ENCODE measurements around the gene DNAH8.

The DNAH8 gene

GRCh38 chr6:38974389-38975151, 259.5 kb downstream of the DNAH8 start:
- DNase-seq (ENCODE audit: low spot score): no peak

- no peak for DNase-seq (ENCODE audit: low spot score)
Measured at GRCh38 chr6:38975621-38976049, 260.5 kb downstream of the DNAH8 start.

GRCh38 chr6:38976051-38976450, 260.9 kb downstream of the DNAH8 start:
- no peak for DNase-seq (ENCODE audit: low spot score)

GRCh38 chr6:38976801-38977500, 261.8 kb downstream of the DNAH8 start:
- DNase-seq (ENCODE audit: low spot score): no peak

GRCh38 chr6:38978139-38978704, 263.1 kb downstream of the DNAH8 start:
- no peak for DNase-seq (ENCODE audit: low spot score)

GRCh38 chr6:38982470-38982869, 267.4 kb downstream of the DNAH8 start:
- no peak for DNase-seq (ENCODE audit: low spot score)

- no peak for DNase-seq (ENCODE audit: low spot score)
Measured at GRCh38 chr6:38984723-38985122, 269.6 kb downstream of the DNAH8 start.

- DNase-seq (ENCODE audit: low spot score): no peak
Measured at GRCh38 chr6:38985839-38986238, 270.7 kb downstream of the DNAH8 start.

GRCh38 chr6:38987503-38987902, 272.4 kb downstream of the DNAH8 start:
- no peak for DNase-seq (ENCODE audit: low spot score)

- DNase-seq (ENCODE audit: low spot score): no peak
Measured at GRCh38 chr6:38988736-38989449, 273.8 kb downstream of the DNAH8 start.

- no peak for DNase-seq (ENCODE audit: low spot score)
Measured at GRCh38 chr6:38990475-38990874, 275.4 kb downstream of the DNAH8 start.

- DNase-seq (ENCODE audit: low spot score): no peak
Measured at GRCh38 chr6:38996676-38997075, 281.6 kb downstream of the DNAH8 start.

- no peak for DNase-seq (ENCODE audit: low spot score)
Measured at GRCh38 chr6:38997128-38997761, 282.1 kb downstream of the DNAH8 start.

GRCh38 chr6:39003072-39003471, 288.0 kb downstream of the DNAH8 start:
- DNase-seq (ENCODE audit: low spot score): no peak

- DNase-seq (ENCODE audit: low spot score): no peak
Measured at GRCh38 chr6:39003492-39003891, 288.4 kb downstream of the DNAH8 start.

- no peak for DNase-seq (ENCODE audit: low spot score)
Measured at GRCh38 chr6:39004801-39005200, 289.7 kb downstream of the DNAH8 start.

- DNase-seq (ENCODE audit: low spot score): no peak
Measured at GRCh38 chr6:39005774-39006173, 290.7 kb downstream of the DNAH8 start.

GRCh38 chr6:39007575-39007974, 292.5 kb downstream of the DNAH8 start:
- no peak for DNase-seq (ENCODE audit: low spot score)

- no peak for DNase-seq (ENCODE audit: low spot score)
Measured at GRCh38 chr6:39008737-39009136, 293.6 kb downstream of the DNAH8 start.

GRCh38 chr6:39009476-39009875, 294.4 kb downstream of the DNAH8 start:
- no peak for DNase-seq (ENCODE audit: low spot score)

- DNase-seq (ENCODE audit: low spot score): no peak
Measured at GRCh38 chr6:39016839-39017546, 301.9 kb downstream of the DNAH8 start.

GRCh38 chr6:39017547-39017880, 302.4 kb downstream of the DNAH8 start:
- DNase-seq (ENCODE audit: low spot score): no peak
